HG02798 (cell line): ENCODE data around the gene OR5D18.
"Not testable (repeated sequence)": the region's sequence is repeated elsewhere in the genome, so short reads cannot be mapped to it uniquely, and the experiment has no call there.

Experiments used
- ATAC-seq: cut with Tn5 transposase; IDR thresholded peaks from one replicate; pipeline ENCODE4 v1.9.1; 2021; ENCODE audit warnings: mild to moderate bottlenecking; ENCODE audit not compliant: unreplicated experiment, poor library complexity

OR5D18 gene

GRCh38 chr11:55819330-55819729, at the start of gene OR5D18:
OR5D18 (plus strand) TSS chr11:55819630; CDS start chr11:55819630, 0 bp downstream.
- no peak for ATAC-seq

- ATAC-seq: no peak
These were observed 46.3 kb upstream of the OR5D18 start, which contains the start of gene OR5D13 for GRCh38 chr11:55773138-55773537. OR5D13 (plus strand) TSS chr11:55773438; CDS start chr11:55773438, 0 bp downstream.

- ATAC-seq: no peak
These were observed 27.8 kb upstream of the OR5D18 start for GRCh38 chr11:55791606-55792005.

- no peak for ATAC-seq
These were observed 26.1 kb upstream of the OR5D18 start for GRCh38 chr11:55793321-55793720.

GRCh38 chr11:55795256-55795655, 24.2 kb upstream of the OR5D18 start, which contains the start of gene OR5D14:
OR5D14 (plus strand) TSS chr11:55795556; CDS start chr11:55795556, 0 bp downstream.
- no peak for ATAC-seq

GRCh38 chr11:55806248-55806647, 13.2 kb upstream of the OR5D18 start:
- ATAC-seq: no peak

GRCh38 chr11:55811067-55811466, 8.4 kb upstream of the OR5D18 start, which contains the start of gene OR5L1:
OR5L1 (plus strand) TSS chr11:55811367; CDS start chr11:55811467, 100 bp downstream.
- no peak for ATAC-seq

GRCh38 chr11:55826919-55827318, 7.5 kb downstream of the OR5D18 start, which contains the start of gene OR5L2:
OR5L2 (plus strand) TSS chr11:55827219; CDS start chr11:55827219, 0 bp downstream.
- ATAC-seq: no peak

GRCh38 chr11:55838452-55838851, 19.0 kb downstream of the OR5D18 start, which contains the start of gene OR5D16:
OR5D16 (plus strand) TSS chr11:55838752; CDS start chr11:55838752, 0 bp downstream.
- ATAC-seq: no peak

- no peak for ATAC-seq
These were observed 28.0 kb downstream of the OR5D18 start for GRCh38 chr11:55847453-55847852.

GRCh38 chr11:55849037-55849436, 29.6 kb downstream of the OR5D18 start:
- no peak for ATAC-seq

GRCh38 chr11:55852141-55852540, 32.7 kb downstream of the OR5D18 start:
- ATAC-seq: no peak

- no peak for ATAC-seq
These were observed 35.3 kb downstream of the OR5D18 start for GRCh38 chr11:55854704-55855103.

- ATAC-seq: not testable (repeated sequence)
These were observed 47.9 kb downstream of the OR5D18 start for GRCh38 chr11:55867354-55867753.
